NCI-H345 treated with DMSO at 0.1 percent for 48 hours (cell line): ENCODE data around the gene NMUR1.

Source experiments
- DNase-seq: peaks from one replicate; lab custom pipeline; 2025; ENCODE audit not compliant: unreplicated experiment; lab: John Stamatoyannopoulos, UW

Gene NMUR1

DNA sequence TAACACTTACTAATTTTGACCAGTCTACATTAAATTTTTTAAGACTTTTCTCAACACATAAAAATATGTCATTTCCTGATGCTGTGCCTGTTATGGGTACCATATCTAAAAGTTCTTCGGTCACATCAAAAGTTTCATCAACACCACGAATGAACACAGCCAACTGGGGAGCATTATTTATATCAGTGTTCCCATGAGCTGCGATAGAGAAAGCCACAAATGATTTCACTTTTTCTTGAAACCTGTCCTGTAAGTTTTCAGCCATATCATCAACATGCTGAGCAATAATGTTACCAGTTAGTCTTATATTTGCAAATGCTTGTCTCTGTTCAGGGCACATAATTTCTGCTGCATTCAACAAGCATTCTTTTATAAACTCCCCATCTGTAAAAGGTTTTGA, 35.6 kb downstream of the NMUR1 start:
- no peak for DNase-seq

DNA sequence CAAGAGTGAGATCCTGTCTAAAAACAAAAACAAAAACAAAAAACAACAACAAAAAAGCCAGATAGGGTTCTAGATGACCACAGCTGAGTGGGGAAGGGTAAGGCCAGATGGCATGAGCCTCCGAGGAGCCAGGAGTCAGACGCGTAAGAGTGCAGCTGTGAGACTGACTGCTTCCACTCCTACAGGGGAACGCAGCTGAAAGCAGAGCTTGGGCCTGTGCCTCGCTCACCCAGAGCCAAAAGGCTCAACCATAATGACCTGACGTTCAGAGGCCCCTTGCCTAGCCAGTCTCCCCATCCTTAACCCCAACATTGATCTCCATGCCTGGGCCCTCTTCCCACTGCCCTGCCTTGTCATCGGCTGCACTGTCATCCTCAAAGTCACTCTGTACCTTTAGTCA, 39.4 kb downstream of the NMUR1 start:
- no peak for DNase-seq

DNA sequence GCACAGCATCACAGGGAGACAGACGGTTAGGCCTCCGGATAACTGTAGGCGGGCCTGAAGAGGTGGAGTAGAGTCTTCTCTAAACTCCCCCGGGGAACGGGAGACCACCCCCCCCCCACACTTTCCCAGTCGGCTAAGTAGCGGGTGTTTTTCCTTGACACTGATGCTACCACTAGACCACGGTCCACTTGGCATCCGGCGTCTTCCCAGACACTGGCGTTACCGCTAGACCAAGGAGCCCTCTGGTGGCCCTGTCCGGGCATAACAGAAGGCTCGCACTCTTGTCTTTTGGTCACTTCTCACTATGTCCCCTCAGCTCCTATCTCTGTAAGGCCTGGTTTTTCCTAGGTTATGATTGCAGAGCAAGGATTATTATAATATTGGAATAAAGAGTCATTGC, 40.3 kb downstream of the NMUR1 start:
- no peak for DNase-seq

DNA sequence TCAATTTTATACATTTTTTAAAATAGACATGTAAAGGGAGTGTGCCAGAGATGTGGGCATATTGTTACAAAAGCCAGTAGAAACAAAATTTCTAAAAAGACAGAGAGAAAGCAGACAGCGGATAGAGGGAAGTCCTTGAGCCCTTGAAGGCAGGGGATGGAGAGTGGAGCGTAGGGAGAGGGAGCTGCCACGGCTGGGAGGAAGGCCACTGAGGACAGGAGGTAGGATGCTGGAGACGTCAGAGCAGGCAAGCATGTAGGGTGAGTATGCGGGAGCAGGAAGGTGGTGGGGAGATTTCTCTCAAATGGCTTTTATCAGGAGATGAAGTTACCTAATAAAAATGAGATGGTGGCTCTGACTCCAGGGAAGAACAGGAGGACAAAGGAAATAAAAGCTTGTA, 41.9 kb downstream of the NMUR1 start:
- no peak for DNase-seq

DNA sequence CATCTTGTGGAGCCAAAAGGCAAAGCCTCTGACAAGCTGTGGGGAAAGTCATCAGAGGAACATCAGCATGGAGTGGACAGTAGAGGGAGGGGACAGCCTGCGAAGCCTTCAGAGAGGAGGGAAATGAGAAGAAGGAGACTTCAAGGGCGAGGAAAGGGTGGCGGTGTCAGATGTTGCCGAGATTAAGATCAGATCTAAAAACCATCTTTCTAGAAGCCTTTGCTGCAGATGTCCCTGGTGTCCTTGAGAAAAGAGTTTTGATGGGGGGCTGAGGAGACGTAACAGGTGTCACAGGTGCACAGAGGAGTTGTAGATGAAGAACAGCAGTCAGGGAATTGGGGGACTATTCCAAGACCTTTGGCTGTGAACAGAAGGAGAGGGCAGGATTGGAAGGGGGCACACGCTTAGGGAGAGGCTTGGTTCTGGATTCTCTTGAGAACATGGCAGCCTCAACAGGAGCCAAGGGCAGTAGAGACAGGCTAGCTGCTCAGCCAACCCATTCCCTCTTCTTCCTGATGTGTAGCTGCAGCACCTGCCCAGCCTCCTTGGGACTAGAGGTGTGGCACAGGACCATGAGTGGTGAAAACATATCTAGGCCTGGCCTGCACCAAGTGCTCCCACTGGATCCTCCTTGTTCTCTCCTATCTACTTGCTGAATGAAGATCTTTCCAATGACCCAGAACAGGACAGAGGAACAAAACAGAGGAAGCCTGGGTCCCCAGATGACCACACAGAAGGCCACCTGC, 43.2 kb downstream of the NMUR1 start:
- DNase-seq, result no peak

DNA sequence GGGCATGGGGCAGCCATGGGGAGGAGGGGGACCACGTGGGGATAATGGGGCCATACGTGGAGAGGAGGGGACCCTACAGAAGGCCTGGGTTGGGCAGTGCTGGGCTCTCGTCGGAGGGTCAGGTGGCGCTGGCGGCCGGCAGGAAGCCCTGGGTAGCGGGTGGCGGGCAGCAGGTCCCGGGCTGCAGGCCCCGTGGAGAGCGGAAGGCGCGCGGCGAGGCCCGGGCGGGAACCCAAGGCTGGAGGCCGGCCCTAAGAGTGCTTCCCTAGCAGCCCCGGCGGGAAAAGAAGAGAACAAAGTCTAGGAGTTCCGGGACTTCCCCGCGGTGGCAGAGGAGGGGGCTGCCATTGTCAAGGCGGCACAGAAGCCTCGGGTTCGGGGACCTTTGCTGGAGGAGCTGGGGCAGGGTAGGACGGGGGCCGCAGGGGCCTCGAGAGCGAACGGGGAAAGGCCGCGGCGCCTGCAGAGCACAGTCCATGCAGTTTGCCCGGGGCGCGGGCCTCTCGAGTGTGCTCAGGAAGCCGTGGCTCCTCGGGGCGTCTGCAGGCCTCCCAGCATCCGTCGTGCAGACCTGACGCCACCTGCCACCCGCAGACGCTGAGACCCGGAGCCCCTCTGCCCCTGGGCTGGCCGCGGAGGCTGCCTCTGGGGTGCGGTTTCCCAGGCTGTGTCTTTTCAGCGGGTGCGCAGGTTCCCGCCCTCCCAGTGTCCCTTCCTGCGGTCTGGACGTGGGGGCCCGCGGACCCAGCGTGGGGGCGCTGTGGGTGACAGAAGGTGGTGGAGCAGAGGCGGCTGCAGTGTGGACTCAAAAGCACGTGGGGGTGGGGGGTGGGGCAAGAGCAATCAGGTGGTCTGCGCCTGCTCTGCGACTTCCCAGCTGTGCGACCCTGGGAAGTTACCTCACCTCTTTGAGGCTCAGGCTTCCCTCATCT, 46.6 kb downstream of the NMUR1 start:
- DNase-seq, result no peak

DNA sequence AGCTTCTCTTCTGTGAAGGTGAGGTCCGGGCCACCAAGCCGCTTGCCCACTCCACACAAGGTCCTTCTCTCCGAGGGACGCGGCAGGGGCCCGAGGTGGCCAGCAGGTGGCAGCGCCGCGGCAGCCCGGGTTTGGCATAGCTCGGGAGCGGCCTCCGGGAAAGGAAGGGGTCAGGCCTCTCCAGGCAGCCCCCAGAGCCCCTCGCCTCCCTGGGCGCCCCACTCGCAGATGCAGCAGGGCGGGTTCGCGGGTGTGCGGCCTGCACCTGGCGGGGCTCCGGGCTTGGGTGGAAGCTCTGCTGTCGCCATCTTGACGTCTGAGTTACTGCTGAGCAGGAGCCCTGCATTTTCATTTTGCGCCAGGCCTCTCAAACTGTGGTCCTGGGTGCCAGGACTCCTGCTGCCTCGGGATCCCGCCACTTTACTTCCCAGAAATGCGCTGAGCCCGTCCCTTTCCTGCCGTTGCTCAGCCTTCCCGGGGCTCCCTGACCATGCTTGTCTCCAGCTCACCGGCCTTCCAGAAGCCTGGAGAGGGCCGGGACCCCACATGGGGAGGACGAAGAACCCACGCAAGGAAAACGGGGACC, 47.3 kb downstream of the NMUR1 start:
- no peak for DNase-seq

DNA sequence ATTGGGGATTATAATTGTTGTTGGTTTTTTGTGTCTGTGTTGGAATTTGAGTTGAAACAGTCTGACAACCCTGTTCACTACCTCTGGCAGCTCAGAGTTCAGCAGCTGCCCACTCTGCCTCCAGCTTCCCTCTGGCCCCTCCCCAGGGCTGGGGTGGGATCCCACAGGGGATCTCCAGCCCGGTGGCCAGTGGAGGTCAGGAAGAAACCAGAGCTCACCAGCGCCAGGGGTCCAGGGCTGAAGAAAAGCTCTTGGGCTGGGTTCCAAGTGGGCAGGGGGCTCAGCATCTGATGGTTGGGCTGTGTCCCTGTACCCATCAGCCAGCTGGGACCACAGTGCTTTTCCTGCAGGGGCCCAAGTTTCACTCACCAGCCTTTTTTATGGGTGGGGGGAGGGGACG, 49.5 kb downstream of the NMUR1 start:
- no peak for DNase-seq

DNA sequence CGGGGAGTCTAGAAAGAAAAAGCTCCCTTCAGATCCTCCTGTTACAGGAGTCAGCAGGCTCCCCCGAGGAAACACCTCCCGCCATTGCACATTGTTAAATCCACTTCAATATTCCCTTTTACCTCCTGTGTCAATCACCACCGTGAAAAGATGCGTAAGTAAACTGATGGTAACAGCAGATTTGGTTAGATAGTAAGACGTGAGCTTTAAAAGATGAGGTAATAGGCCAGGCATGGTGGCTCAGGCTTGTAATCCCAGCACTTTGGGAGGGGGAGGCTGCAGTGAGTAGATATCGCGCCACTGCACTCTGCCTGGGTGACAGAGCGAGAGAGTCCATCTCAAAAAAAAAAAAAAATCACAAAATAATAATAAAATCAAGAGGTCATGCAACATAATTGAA, 50.8 kb downstream of the NMUR1 start:
- no peak for DNase-seq

DNA sequence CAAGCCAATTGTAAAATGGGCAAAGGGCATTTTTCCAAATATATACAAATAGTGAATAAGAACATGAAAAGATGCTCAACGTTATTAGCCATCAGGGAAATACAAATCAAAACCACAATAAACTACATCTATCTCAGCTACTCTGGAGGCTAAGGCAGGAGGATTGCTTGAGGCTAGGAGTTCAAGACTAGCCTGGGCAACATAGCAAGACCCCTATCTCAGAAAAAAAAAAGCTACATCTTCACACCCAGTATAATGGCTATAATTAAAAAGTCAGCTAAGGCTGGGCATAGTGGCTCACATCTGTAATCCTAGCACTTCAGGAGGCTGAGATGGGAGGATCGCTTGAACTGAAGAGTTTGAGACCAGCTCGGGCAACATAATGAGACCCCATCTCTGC, 53.3 kb downstream of the NMUR1 start:
- no peak for DNase-seq

DNA sequence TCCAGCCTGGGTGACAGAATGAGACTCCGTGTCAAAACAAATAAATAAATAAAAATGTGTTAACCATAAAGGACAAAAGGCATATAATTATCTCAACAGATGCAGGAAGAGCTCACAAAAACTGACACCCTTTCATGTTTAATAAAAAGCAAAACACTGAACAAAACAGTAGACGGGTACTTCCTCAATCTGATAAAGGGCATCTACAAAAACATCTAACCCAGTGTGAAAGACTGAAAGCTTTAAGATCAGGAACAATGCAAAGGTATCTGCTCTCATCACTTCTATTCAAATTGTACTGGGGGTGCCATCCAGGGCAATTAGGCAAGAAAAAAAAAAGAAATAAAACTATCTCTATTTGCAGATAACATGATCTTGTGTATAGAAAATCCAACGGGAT, 54.3 kb downstream of the NMUR1 start:
- DNase-seq, result no peak
